ENCODE data around the gene CTNND2. TPM values are rescaled to one million over a fixed set of nuclear protein-coding genes. Genes with fewer than 3 reads are reported as not detected.

CTNND2 gene
- total and polyA plus RNA-seq, 9 of the 15 experiments (the other 6 are each of a cell fraction or from before 2014, with no cell fraction given), result 0.03 to 0.35 TPM; not detected in 7

DNA sequence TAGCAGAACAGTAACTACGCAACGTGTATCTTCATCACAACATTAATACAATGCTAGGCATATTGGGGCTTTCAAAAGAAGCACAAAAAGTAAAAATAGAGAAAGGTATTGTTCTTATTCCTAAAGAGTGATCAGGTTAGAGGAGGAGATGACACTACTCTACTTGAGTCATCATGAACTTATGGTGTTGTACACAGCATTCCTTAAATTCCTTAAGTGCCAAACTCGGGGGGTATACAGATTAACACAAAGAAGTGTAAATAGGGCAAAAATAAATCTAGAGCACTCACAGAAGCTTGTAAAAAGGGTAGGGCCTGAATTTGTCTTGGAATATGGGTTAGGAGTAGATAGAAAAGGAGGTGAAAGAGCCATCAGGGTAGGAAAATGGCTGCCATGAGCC, 835.2 kb downstream of the CTNND2 start:
- no peaks in the 10 kb centered on the region for H3K9me1 ChIP-seq (ENCODE audit: control insufficient read depth, insufficient read depth, low read length)
- no peak overlapping the region for H3K4me3 ChIP-seq
- H4K20me1 ChIP-seq (replicated peaks; ENCODE audit: control insufficient read depth, insufficient read depth, low read length), result no peaks in the 10 kb centered on the region
- intact Hi-C loops (cut with micrococcal nuclease) (no loop called here), in situ Hi-C loops (cut with MboI) (no loop called here)
- no peaks in the 10 kb centered on the region for H3K27me3 ChIP-seq (ENCODE audit: control insufficient read depth in 2 of 2, insufficient read depth in 2 of 2, low read length in 2 of 2)
- DNase-seq (ENCODE audit: extremely low read depth in 1 of 4, low spot score in 3 of 4) (no peak), ATAC-seq (no peak), FAIRE-seq (no peak)
- ChIA-PET POLR2A (no interaction called here), CTCF (ENCODE audit: low intra/inter-chr PET ratio) (no interaction called here)
- no peak overlapping the region for H3K4me2 ChIP-seq (ENCODE audit: insufficient read depth, low read length)
- no peaks in the 10 kb centered on the region for H3K79me2 ChIP-seq (ENCODE audit: control insufficient read depth, insufficient read depth, low read length)
- 2% methylated on average over 3 of the region's 3 CpGs for WGBS (ENCODE audit: insufficient coverage, low coverage, missing lambda C conversion rate)
- no peak overlapping the region for H3K9ac ChIP-seq (ENCODE audit: insufficient read depth in 1 of 2, low read depth in 2 of 2, low read length in 2 of 2)
- no peaks in the 10 kb centered on the region for H3K9me3 ChIP-seq (replicated peaks; ENCODE audit: control insufficient read depth, insufficient read depth, low read depth, low read length)
- TF ChIP-seq PRPF4 (IDR thresholded peaks at IDR 0.05; ENCODE audit: insufficient read depth, low read depth, low read length, poor library complexity, severe bottlenecking), result no peak
- TF ChIP-seq RUNX1 (IDR thresholded peaks at IDR 0.05; ENCODE audit: low read depth), result no peak
- no peak for TF ChIP-seq SUPT5H (IDR thresholded peaks at IDR 0.05)
- TF ChIP-seq ZNF766 (CRISPR knock-in tag; conservative IDR thresholded peaks at IDR 0.05), result no peak
- TF ChIP-seq POLR2B (IDR thresholded peaks at IDR 0.05; ENCODE audit: low read depth, partially characterized antibody), result no peak
- no peak for TF ChIP-seq ZNF311 (CRISPR knock-in tag; IDR thresholded peaks at IDR 0.05)
- TF ChIP-seq SMAD3 (CRISPR knock-in tag; conservative IDR thresholded peaks at IDR 0.05), result no peak
- no peak for TF ChIP-seq RBM39 (optimal IDR thresholded peaks at IDR 0.05; ENCODE audit: low read depth, low read length)
- TF ChIP-seq ZBTB11 (CRISPR knock-in tag; IDR thresholded peaks at IDR 0.05), result no peak
- TF ChIP-seq, protein P1, sequence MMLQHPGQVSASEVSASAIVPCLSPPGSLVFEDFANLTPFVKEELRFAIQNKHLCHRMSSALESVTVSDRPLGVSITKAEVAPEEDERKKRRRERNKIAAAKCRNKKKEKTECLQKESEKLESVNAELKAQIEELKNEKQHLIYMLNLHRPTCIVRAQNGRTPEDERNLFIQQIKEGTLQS (IDR thresholded peaks at IDR 0.05), result no peak
- TF ChIP-seq, protein P1 (CRISPR knock-in tag; conservative IDR thresholded peaks at IDR 0.05), result no peak
- no peak for TF ChIP-seq ELF1 (tag; IDR thresholded peaks at IDR 0.05)
- no peak for TF ChIP-seq NFIX (CRISPR knock-in tag; IDR thresholded peaks at IDR 0.05; ENCODE audit: low read depth)
- TF ChIP-seq, protein P2, sequence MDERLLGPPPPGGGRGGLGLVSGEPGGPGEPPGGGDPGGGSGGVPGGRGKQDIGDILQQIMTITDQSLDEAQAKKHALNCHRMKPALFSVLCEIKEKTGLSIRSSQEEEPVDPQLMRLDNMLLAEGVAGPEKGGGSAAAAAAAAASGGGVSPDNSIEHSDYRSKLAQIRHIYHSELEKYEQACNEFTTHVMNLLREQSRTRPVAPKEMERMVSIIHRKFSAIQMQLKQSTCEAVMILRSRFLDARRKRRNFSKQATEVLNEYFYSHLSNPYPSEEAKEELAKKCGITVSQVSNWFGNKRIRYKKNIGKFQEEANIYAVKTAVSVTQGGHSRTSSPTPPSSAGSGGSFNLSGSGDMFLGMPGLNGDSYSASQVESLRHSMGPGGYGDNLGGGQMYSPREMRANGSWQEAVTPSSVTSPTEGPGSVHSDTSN (CRISPR knock-in tag; IDR thresholded peaks at IDR 0.05; ENCODE audit: low read depth), result no peak
- TF ChIP-seq, protein P2 (tag; conservative IDR thresholded peaks at IDR 0.05; ENCODE audit: low read depth), result no peak
- TF ChIP-seq ZNF41 (CRISPR knock-in tag; conservative IDR thresholded peaks at IDR 0.05), result no peak
- H3K27ac ChIP-seq (ENCODE audit: extremely low read depth, low read depth, low read length), result no peak overlapping the region
- BruUV-seq (replicated peaks), result no TSS peak
- no peaks in the 10 kb centered on the region for H3K4me1 ChIP-seq (replicated peaks in 1 of 2; ENCODE audit: control insufficient read depth in 2 of 2, insufficient read depth in 2 of 2, low read length in 2 of 2)
- no peak overlapping the region for H2AFZ ChIP-seq (ENCODE audit: low read depth, low read length)
- no peaks in the 10 kb centered on the region for H3K36me3 ChIP-seq (ENCODE audit: control insufficient read depth, insufficient read depth, low read length)

All from K562 (cell line).